Heart left ventricle (tissue), 13 donors: ENCODE data around the gene LYPD8.

Experiments
- CTCF ChIP-seq, 12 donors: fragments of 200-600 bp; sonication (generic) in 4 of 12; IDR thresholded peaks; one replicate each; pipeline versions ENCODE4 v1.5.0 to v1.8.0; 2018 to 2022; ENCODE audit warnings: antibody characterized with exemption in 12 of 12, mild to moderate bottlenecking in 5 of 12
- POLR2A ChIP-seq, 2 donors: fragments of 450-650 bp; IDR thresholded peaks; one replicate each; pipeline ENCODE4 v1.6.1; 2017; ENCODE audit warnings: antibody characterized with exemption in 2 of 2, mild to moderate bottlenecking in 2 of 2, moderate library complexity in 2 of 2
- donor health status: ischemic (EF 13 %, LVEDD 7.1; RV severe dilation, severe dysfunction).
- donor health status: DM: no; HTN: yes; CAD: no.
- donor health status: DM: no; HTN: no; CAD: no.
- donor health status: ischemic (EF 25% LVEDD 6.9; RV normal size, moderate dysfunction).
- donor health status: ischemic (EF 25% LVEDD 5.7; RV mildly dilated, moderate dysfunction).
- donor health status: ischemic (EF 35%, LVEDD 5.7; RV mildly dilated, moderate dysfunction).
- donor health status: nonischemic (EF 11% LVEDD 7.7; RV severe dilation, severe dysfunction).
- donor health status: DM: yes; HTN: yes; CAD: no.
- donor health status: PGD.
- donor health status: ischemic (EF 29% LVEDD 5.4; RV normal size, mild dysfunction).
- donor health status: nonischemic (EF 23%, LVEDD 6.1; RV moderate dilation, normal function).

DNA sequence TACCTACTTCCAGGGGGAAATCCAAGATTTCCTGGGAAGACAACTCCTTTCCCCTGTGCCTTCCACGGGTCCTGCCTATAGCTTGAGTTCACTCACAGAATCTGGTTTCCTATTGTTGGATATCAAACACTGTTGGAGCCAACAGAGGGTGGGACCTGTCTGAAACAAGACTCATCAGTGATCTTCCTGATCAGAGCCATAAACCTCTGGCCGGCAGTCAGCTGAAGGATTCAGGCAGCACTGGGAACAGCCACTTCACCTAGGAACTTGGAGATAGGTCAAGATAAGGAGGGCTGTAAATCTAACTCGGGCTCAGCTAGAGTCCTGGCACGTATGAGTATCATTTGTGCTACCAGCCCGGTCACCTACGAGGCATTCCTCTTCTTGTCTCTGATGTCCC lies 46.9 kb upstream of the LYPD8 start:
- no peak for TF ChIP-seq CTCF (IDR thresholded peaks at IDR 0.05)
- no peak for TF ChIP-seq POLR2A (IDR thresholded peaks at IDR 0.05)
